Peyer's patch (tissue), 4 donors: ENCODE results near the gene BARHL2.

Experiments used
- POLR2A ChIP-seq, 2 donors: fragments of 450-650 bp; IDR thresholded peaks; one replicate each; pipeline ENCODE4 v1.5.1; 2017; ENCODE audit warnings: antibody characterized with exemption in 2 of 2, mild to moderate bottlenecking in 2 of 2, moderate library complexity in 2 of 2
- TF ChIP-seq, protein P1 (sequence below), 6 experiments: fragments of 450-650 bp in 4 of 6; fragments of 200-600 bp in 2 of 6; sonication (generic) in 1 of 6; IDR thresholded peaks; one replicate each; pipeline ENCODE4 v1.5.1; 2017 to 2019; ENCODE audit warnings: antibody characterized with exemption in 6 of 6, mild to moderate bottlenecking in 3 of 6, moderate library complexity in 1 of 6

DNA sequence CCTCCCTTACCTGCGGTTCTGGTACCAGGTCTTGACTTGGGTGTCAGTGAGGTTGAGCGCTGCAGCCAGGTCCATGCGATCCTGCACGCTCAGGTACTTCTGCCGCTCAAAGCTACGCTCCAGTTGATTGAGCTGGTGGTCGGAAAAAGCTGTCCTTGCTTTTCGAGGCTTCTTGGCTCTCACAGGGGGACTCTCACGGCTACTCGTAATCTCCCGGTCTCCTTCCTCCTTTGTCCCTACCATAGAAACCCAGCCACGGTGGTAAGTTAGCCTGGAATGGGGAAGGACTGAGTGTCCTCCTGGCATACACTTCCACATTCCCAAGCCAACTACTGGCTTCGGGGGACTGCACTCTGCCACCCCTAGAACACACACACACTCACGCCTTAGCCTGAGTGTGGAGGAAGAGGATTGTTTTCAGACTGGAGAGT is 2.6 kb downstream of the BARHL2 start:
- TF ChIP-seq, protein P1, sequence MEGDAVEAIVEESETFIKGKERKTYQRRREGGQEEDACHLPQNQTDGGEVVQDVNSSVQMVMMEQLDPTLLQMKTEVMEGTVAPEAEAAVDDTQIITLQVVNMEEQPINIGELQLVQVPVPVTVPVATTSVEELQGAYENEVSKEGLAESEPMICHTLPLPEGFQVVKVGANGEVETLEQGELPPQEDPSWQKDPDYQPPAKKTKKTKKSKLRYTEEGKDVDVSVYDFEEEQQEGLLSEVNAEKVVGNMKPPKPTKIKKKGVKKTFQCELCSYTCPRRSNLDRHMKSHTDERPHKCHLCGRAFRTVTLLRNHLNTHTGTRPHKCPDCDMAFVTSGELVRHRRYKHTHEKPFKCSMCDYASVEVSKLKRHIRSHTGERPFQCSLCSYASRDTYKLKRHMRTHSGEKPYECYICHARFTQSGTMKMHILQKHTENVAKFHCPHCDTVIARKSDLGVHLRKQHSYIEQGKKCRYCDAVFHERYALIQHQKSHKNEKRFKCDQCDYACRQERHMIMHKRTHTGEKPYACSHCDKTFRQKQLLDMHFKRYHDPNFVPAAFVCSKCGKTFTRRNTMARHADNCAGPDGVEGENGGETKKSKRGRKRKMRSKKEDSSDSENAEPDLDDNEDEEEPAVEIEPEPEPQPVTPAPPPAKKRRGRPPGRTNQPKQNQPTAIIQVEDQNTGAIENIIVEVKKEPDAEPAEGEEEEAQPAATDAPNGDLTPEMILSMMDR (IDR thresholded peaks at IDR 0.05) = no peak
- TF ChIP-seq POLR2A (IDR thresholded peaks at IDR 0.05) = no peak
